ENCODE measurements around the gene HOMER3. TPM values are rescaled to one million over a fixed set of nuclear protein-coding genes. Genes with fewer than 3 reads are reported as not detected.

Gene HOMER3
- total and polyA plus RNA-seq, 2 experiments from 2014 or later: 28.9 to 53.4 TPM

- no peak for TF ChIP-seq EZH2 (IDR thresholded peaks at IDR 0.05; ENCODE audit: borderline replicate concordance)
- TF ChIP-seq EZH2phosphoT487 (IDR thresholded peaks at IDR 0.05; ENCODE audit: low read depth, severe bottlenecking, unreplicated experiment): no peak
- no peak for TF ChIP-seq CTCF (IDR thresholded peaks at IDR 0.05; ENCODE audit: poor library complexity)
- Histone ChIP-seq H2AFZ (no peak overlapping the region), H3K4me1 (ENCODE audit: insufficient read depth) (no peaks in the 10 kb centered on the region), H3K4me3 (no peak overlapping the region), H3K27me3 (no peaks in the 10 kb centered on the region), H3K79me2 (no peaks in the 10 kb centered on the region), H3K9me2 (replicated peaks; ENCODE audit: insufficient read depth) (no peaks in the 10 kb centered on the region), H3K4me2 (no peak overlapping the region), H3K9me3 (ENCODE audit: low read depth) (no peaks in the 10 kb centered on the region), H4K20me1 (ENCODE audit: insufficient read depth, poor library complexity, severe bottlenecking) (no peaks in the 10 kb centered on the region), H3K27ac (no peak overlapping the region), H3K36me3 (replicated peaks; ENCODE audit: insufficient read depth, low read depth) (no peaks in the 10 kb centered on the region)
- 92% methylated on average over 13 of the region's 13 CpGs for WGBS (ENCODE audit: low lambda C conversion rate, missing lambda C conversion rate)
- DNase-seq (ENCODE audit: low spot score): no peak
Measured at GRCh38 chr19:18933297-18933696, 7.7 kb downstream of the HOMER3 start.

GRCh38 chr19:18932216-18932841 lies 8.7 kb downstream of the HOMER3 start:
- H3K27me3 ChIP-seq: no peaks in the 10 kb centered on the region
- H3K27ac ChIP-seq: no peak overlapping the region
- H4K20me1 ChIP-seq (ENCODE audit: insufficient read depth, poor library complexity, severe bottlenecking): no peaks in the 10 kb centered on the region
- no peaks in the 10 kb centered on the region for H3K9me3 ChIP-seq (ENCODE audit: low read depth)
- peak; percentile 76 for DNase-seq (ENCODE audit: low spot score)
- H3K79me2 ChIP-seq: no peaks in the 10 kb centered on the region
- H2AFZ ChIP-seq: no peak overlapping the region
- TF ChIP-seq CTCF (IDR thresholded peaks at IDR 0.05; ENCODE audit: poor library complexity) (no peak), EZH2phosphoT487 (IDR thresholded peaks at IDR 0.05; ENCODE audit: low read depth, severe bottlenecking, unreplicated experiment) (no peak), EZH2 (IDR thresholded peaks at IDR 0.05; ENCODE audit: borderline replicate concordance) (no peak)
- 32% methylated on average over 4 of the region's 37 CpGs for WGBS (ENCODE audit: low lambda C conversion rate, missing lambda C conversion rate)
- peak overlapping the region; percentile 37 for H3K4me2 ChIP-seq
- no peaks in the 10 kb centered on the region for H3K36me3 ChIP-seq (replicated peaks; ENCODE audit: insufficient read depth, low read depth)
- no peak overlapping the region for H3K4me3 ChIP-seq
- no peaks in the 10 kb centered on the region for H3K9me2 ChIP-seq (replicated peaks; ENCODE audit: insufficient read depth)
- no peaks in the 10 kb centered on the region for H3K4me1 ChIP-seq (ENCODE audit: insufficient read depth)

GRCh38 chr19:18931316-18932162 lies 9.5 kb downstream of the HOMER3 start:
- Histone ChIP-seq H3K36me3 (replicated peaks; ENCODE audit: insufficient read depth, low read depth) (no peaks in the 10 kb centered on the region), H4K20me1 (ENCODE audit: insufficient read depth, poor library complexity, severe bottlenecking) (no peaks in the 10 kb centered on the region), H3K4me2 (no peak overlapping the region), H3K27ac (no peak overlapping the region), H3K9me3 (ENCODE audit: low read depth) (no peaks in the 10 kb centered on the region), H2AFZ (no peak overlapping the region), H3K4me1 (ENCODE audit: insufficient read depth) (no peaks in the 10 kb centered on the region), H3K27me3 (no peaks in the 10 kb centered on the region), H3K4me3 (no peak overlapping the region), H3K79me2 (no peaks in the 10 kb centered on the region), H3K9me2 (replicated peaks; ENCODE audit: insufficient read depth) (no peaks in the 10 kb centered on the region)
- WGBS (ENCODE audit: low lambda C conversion rate, missing lambda C conversion rate): 89% methylated on average over 33 of the region's 34 CpGs
- TF ChIP-seq EZH2phosphoT487 (IDR thresholded peaks at IDR 0.05; ENCODE audit: low read depth, severe bottlenecking, unreplicated experiment) (no peak), EZH2 (IDR thresholded peaks at IDR 0.05; ENCODE audit: borderline replicate concordance) (no peak)
- peak; percentile 4 for DNase-seq (ENCODE audit: low spot score)

DNA sequence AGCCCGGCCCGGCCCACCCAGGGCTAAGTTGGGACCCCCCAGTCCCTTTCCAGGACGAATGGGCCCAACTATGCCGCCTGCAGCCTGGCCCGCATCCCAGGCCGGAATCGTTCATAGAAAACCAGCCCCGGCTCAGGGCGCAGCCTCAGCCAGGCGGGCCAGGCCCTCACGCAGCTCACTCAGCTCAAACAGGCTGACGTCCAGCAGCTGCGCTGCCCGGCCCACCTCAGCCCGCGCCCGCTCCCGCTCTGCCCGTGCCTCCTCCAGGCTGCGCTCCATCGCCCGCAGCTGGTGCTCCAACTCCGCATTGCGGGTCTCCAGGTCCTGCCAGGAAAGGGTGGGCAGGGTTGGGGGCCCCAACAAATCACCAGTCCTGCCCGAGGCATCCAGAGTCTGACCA lies 11.7 kb downstream of the HOMER3 start:
- Histone ChIP-seq H2AFZ (no peak overlapping the region), H3K4me3 (no peak overlapping the region), H3K27me3 (no peaks in the 10 kb centered on the region), H3K4me2 (no peak overlapping the region), H3K4me1 (ENCODE audit: insufficient read depth) (no peaks in the 10 kb centered on the region), H3K79me2 (no peaks in the 10 kb centered on the region), H3K9me3 (ENCODE audit: low read depth) (no peaks in the 10 kb centered on the region), H3K27ac (no peak overlapping the region), H4K20me1 (ENCODE audit: insufficient read depth, poor library complexity, severe bottlenecking) (no peaks in the 10 kb centered on the region), H3K36me3 (replicated peaks; ENCODE audit: insufficient read depth, low read depth) (no peaks in the 10 kb centered on the region), H3K9me2 (replicated peaks; ENCODE audit: insufficient read depth) (no peaks in the 10 kb centered on the region)
- no peak for DNase-seq (ENCODE audit: low spot score)
- TF ChIP-seq EZH2 (IDR thresholded peaks at IDR 0.05; ENCODE audit: borderline replicate concordance) (no peak), EZH2phosphoT487 (IDR thresholded peaks at IDR 0.05; ENCODE audit: low read depth, severe bottlenecking, unreplicated experiment) (no peak), CTCF (IDR thresholded peaks at IDR 0.05; ENCODE audit: poor library complexity) (no peak)
- 98% methylated on average over 25 of the region's 25 CpGs for WGBS (ENCODE audit: low lambda C conversion rate, missing lambda C conversion rate)

Data from hepatocyte (in vitro differentiated cells).